ENCODE data around the gene IL20. TPM values are rescaled to one million over a fixed set of nuclear protein-coding genes. Genes with fewer than 3 reads are reported as not detected.

Gene IL20
- total RNA-seq, 6 experiments from 2014 or later, result not detected

GRCh38 chr1:206829875-206830274 is 35.5 kb upstream of the IL20 start:
- ATAC-seq (peak in 2 of 4 donors; percentile 13 to 44), DNase-seq (no peak)
- H3K36me3 ChIP-seq, result no peaks in the 10 kb centered on the region
- no peaks in the 10 kb centered on the region for H3K9me3 ChIP-seq
- intact Hi-C loops (cut with DNase I), result no loop called here
- no peaks in the 10 kb centered on the region for H3K4me1 ChIP-seq
- TF ChIP-seq, protein P1, sequence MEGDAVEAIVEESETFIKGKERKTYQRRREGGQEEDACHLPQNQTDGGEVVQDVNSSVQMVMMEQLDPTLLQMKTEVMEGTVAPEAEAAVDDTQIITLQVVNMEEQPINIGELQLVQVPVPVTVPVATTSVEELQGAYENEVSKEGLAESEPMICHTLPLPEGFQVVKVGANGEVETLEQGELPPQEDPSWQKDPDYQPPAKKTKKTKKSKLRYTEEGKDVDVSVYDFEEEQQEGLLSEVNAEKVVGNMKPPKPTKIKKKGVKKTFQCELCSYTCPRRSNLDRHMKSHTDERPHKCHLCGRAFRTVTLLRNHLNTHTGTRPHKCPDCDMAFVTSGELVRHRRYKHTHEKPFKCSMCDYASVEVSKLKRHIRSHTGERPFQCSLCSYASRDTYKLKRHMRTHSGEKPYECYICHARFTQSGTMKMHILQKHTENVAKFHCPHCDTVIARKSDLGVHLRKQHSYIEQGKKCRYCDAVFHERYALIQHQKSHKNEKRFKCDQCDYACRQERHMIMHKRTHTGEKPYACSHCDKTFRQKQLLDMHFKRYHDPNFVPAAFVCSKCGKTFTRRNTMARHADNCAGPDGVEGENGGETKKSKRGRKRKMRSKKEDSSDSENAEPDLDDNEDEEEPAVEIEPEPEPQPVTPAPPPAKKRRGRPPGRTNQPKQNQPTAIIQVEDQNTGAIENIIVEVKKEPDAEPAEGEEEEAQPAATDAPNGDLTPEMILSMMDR (IDR thresholded peaks at IDR 0.05), result no peak
- TF ChIP-seq POLR2A (IDR thresholded peaks at IDR 0.05), result no peak
- H3K4me3 ChIP-seq, result no peak overlapping the region
- H3K27me3 ChIP-seq, result no peaks in the 10 kb centered on the region
- 80% methylated on average over 1 of the region's 2 CpGs for WGBS (ENCODE audit: insufficient coverage, low coverage, low lambda C conversion rate, missing lambda C conversion rate)
- no peak overlapping the region for H3K27ac ChIP-seq

DNA sequence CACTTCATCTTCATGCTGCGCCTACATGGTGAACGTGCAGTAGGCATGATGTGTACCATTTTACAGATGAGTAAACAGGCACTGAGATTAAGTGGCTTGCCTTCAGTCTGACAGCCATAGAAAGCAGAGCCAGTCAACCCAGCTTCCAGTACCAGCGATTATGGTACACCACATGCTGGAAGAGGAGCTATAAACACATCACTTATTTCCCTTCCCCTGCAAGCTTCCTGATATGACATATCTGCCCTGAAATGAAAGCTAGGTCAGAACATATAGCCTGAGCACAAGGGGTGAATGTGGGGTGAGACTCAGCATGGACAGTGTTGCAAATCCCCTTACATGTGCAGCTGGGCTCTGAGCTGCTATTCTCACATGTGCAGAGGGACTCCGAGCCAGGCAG is 33.8 kb upstream of the IL20 start:
- WGBS (ENCODE audit: insufficient coverage, low coverage, low lambda C conversion rate, missing lambda C conversion rate), result 88% methylated on average over 2 of the region's 4 CpGs
- DNase-seq (no peak), ATAC-seq (no peak)
- Histone ChIP-seq H3K27me3 (no peaks in the 10 kb centered on the region), H3K4me1 (no peaks in the 10 kb centered on the region), H3K4me3 (no peak overlapping the region), H3K9me3 (no peaks in the 10 kb centered on the region), H3K27ac (no peak overlapping the region), H3K36me3 (no peaks in the 10 kb centered on the region)
- TF ChIP-seq POLR2A (IDR thresholded peaks at IDR 0.05), result no peak
- TF ChIP-seq, protein P1 (IDR thresholded peaks at IDR 0.05), result no peak
- intact Hi-C loops (cut with DNase I), result no loop called here

DNA sequence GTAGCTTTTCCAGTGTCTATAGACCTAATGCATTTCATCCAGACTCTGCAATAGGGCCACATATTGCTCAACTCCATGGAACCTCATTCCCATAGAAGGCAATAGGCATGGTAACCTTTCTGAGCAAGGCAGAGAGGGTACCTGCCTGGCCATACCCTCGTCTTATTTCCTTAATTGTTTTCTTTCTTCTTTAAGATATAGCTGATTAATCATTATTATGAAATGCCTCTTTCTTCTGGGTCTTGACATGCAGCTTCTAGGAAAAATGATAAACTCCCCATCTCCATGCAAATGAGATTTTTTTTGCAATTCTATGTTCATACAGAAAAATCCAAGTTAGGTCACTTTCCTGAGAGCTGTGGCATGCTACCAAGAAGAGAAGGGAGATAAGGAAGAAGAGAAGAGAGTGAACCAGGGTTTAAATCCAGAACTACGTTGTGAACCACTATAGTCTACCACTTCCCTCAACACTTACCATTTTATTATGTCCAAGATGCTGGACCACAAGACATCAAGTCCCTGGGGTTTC is 33.0 kb upstream of the IL20 start:
- no peaks in the 10 kb centered on the region for H3K27me3 ChIP-seq
- no peaks in the 10 kb centered on the region for H3K4me1 ChIP-seq
- no peak overlapping the region for H3K27ac ChIP-seq
- H3K4me3 ChIP-seq, result no peak overlapping the region
- TF ChIP-seq, protein P1 (IDR thresholded peaks at IDR 0.05), result no peak
- TF ChIP-seq POLR2A (IDR thresholded peaks at IDR 0.05), result no peak
- DNase-seq, result no peak
- ATAC-seq, result no peak
- H3K36me3 ChIP-seq, result no peaks in the 10 kb centered on the region
- 25% methylated on average over 2 of the region's 2 CpGs for WGBS (ENCODE audit: insufficient coverage, low coverage, low lambda C conversion rate, missing lambda C conversion rate)
- intact Hi-C loops (cut with DNase I), result no loop called here
- no peaks in the 10 kb centered on the region for H3K9me3 ChIP-seq

DNA sequence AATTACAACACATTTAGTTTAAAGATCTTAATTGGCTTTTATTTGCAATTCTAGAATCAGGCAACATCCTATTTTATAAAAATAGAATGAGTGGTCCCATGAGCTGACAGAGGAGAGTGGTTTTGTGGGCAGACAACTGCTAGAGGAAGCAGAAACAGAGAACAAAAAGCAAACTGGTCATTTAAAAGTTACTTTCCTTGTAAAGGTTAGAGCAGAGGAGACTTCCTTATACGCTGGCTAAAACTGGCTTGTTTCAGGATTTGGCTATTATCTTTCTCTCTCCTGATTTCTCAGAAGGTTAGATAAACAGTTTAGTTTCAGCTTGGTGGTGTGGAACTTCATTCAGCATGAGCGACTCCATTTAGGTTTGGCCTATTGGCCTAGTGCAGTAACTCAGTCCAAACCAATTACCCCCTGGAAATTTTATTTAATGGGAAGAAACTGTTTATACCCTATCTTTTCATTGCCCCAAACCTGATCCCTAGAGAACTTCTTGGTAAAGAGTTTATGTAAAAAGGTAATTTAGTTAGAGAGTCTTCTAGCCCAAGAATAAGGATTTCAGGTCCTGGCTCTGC is 32.2 kb upstream of the IL20 start:
- WGBS (ENCODE audit: insufficient coverage, low coverage, low lambda C conversion rate, missing lambda C conversion rate), result 63% methylated on average over 2 of the region's 2 CpGs
- peak in 1 of 4 donors; percentile 25 for ATAC-seq

More for the DNA sequence above, 32.2 kb upstream of the IL20 start:
- Histone ChIP-seq H3K9me3 (no peaks in the 10 kb centered on the region), H3K36me3 (no peaks in the 10 kb centered on the region), H3K4me3 (no peak overlapping the region), H3K27me3 (no peaks in the 10 kb centered on the region), H3K27ac (no peak overlapping the region), H3K4me1 (no peaks in the 10 kb centered on the region)
- TF ChIP-seq POLR2A (IDR thresholded peaks at IDR 0.05), result no peak
- TF ChIP-seq, protein P1 (IDR thresholded peaks at IDR 0.05), result no peak
- no peak for DNase-seq
- intact Hi-C loops (cut with DNase I), result no loop called here
